Common myeloid progenitor, CD34-positive (primary cell): ENCODE results near the gene RSPH1.
"Not testable (repeated sequence)": the region's sequence is repeated elsewhere in the genome, so short reads cannot be mapped to it uniquely, and the experiment has no call there.

Experiments
- CTCF ChIA-PET: fragments of 350-600 bp; sonication (Branson Sonifier 250); formaldehyde crosslinking; loops from one replicate; lab custom pipeline; 2021; ENCODE audit warnings: antibody characterized with exemption; lab: Charles Lee
- POLR2A ChIA-PET: fragments of 350-600 bp; sonication (Branson Sonifier 250); formaldehyde crosslinking; loops from one replicate; lab custom pipeline; 2021; ENCODE audit warnings: antibody characterized with exemption; lab: Charles Lee
- DNase-seq, 3 donors: peaks; one replicate each; pipeline versions ENCODE4 v3.0.0 to v3.0.0-alpha.2; 2013
- H3K27ac ChIP-seq, 2 experiments: 1 replicate in 1 of 2; 2 replicates in 1 of 2; pipeline ENCODE4 v1.7.0; 2013; ENCODE audit warnings: inconsistent platforms in 2 of 2, low read length in 2 of 2, mild to moderate bottlenecking in 2 of 2, low read depth in 1 of 2, moderate library complexity in 1 of 2; ENCODE audit not compliant: severe bottlenecking in 2 of 2, insufficient read depth in 1 of 2, poor library complexity in 1 of 2
- H3K27me3 ChIP-seq, 5 experiments: replicated peaks in 2 of 5; 1 replicate in 3 of 5; 2 replicates in 2 of 5; pipeline versions ENCODE4 v1.6.1 to v1.7.0; 2013; ENCODE audit warnings: low read length in 4 of 5, mild to moderate bottlenecking in 2 of 5, moderate library complexity in 2 of 5, inconsistent platforms in 1 of 5; ENCODE audit not compliant: insufficient read depth in 5 of 5, control insufficient read depth in 4 of 5
- H3K36me3 ChIP-seq, 4 experiments: 1 replicate in 2 of 4; 2 replicates in 2 of 4; pipeline versions ENCODE4 v1.6.1 to v1.7.0; 2013; ENCODE audit warnings: low read length in 3 of 4, control low read depth in 1 of 4, mild to moderate bottlenecking in 1 of 4; ENCODE audit not compliant: control insufficient read depth in 4 of 4, insufficient read depth in 4 of 4
- H3K4me1 ChIP-seq, 4 experiments: 1 replicate in 3 of 4; 2 replicates in 1 of 4; pipeline versions ENCODE4 v1.6.1 to v1.7.1; 2013; ENCODE audit warnings: low read length in 3 of 4, mild to moderate bottlenecking in 3 of 4, control low read depth in 1 of 4, inconsistent platforms in 1 of 4, moderate library complexity in 1 of 4; ENCODE audit not compliant: control insufficient read depth in 4 of 4, insufficient read depth in 4 of 4; ENCODE audit errors: control extremely low read depth in 1 of 4
- H3K4me3 ChIP-seq, 7 experiments: 1 replicate in 4 of 7; 2 replicates in 3 of 7; pipeline versions ENCODE4 v1.5.1 to v1.7.0; 2013; ENCODE audit warnings: mild to moderate bottlenecking in 7 of 7, low read length in 6 of 7, moderate library complexity in 6 of 7, inconsistent platforms in 2 of 7, low read depth in 2 of 7, control low read depth in 1 of 7; ENCODE audit not compliant: insufficient read depth in 4 of 7, control insufficient read depth in 1 of 7; ENCODE audit errors: extremely low read depth in 1 of 7
- H3K9me3 ChIP-seq, 5 experiments: 1 replicate in 4 of 5; 2 replicates in 1 of 5; pipeline versions ENCODE4 v1.6.1 to v1.7.1; 2013; ENCODE audit warnings: low read length in 4 of 5, mild to moderate bottlenecking in 2 of 5, inconsistent platforms in 1 of 5, low read depth in 1 of 5, moderate library complexity in 1 of 5; ENCODE audit not compliant: control insufficient read depth in 4 of 5, insufficient read depth in 2 of 5; ENCODE audit errors: control extremely low read depth in 1 of 5
- WGBS: methylation state at CpG from one replicate; pipeline ENCODE4 v1.1.5; 2013; ENCODE audit not compliant: insufficient coverage; 5-methylcytosine and 5-hydroxymethylcytosine counted together

RSPH1 gene

GRCh38 chr21:42471206-42471605 is 24.8 kb downstream of the RSPH1 start:
- ChIA-PET POLR2A (no interaction called here), CTCF (no interaction called here)
- WGBS: 96% methylated on average over 9 of the region's 9 CpGs
- Histone ChIP-seq H3K4me1 (peaks cover 17 to 49% (median 41%) of the 10 kb centered on the region in 4 experiments), H3K4me3 (no peak overlapping the region), H3K36me3 (no peaks in the 10 kb centered on the region), H3K9me3 (no peaks in the 10 kb centered on the region), H3K27ac (no peak overlapping the region), H3K27me3 (no peaks in the 10 kb centered on the region)
- DNase-seq: no peak

- H3K27me3 ChIP-seq, H3K4me3 ChIP-seq, DNase-seq, POLR2A ChIA-PET, H3K36me3 ChIP-seq, H3K9me3 ChIP-seq, H3K27ac ChIP-seq: not testable (repeated sequence)
- CTCF ChIA-PET: interaction anchor here (0.5 to 7.5 kb wide), 10 partner anchors 8 to 67 kb away, joined by 3 to 61 read pairs (median 4); no protein-coding TSS in a partner anchor
- no CpG with 5 or more reads among the region's 4 CpGs for WGBS
- H3K4me1 ChIP-seq: peaks cover 22 to 63% (median 55%) of the 10 kb centered on the region in 4 experiments
Observed at GRCh38 chr21:42469726-42470125, 26.3 kb downstream of the RSPH1 start.

GRCh38 chr21:42469272-42469671 is 26.8 kb downstream of the RSPH1 start:
- H3K4me3 ChIP-seq: no peak overlapping the region
- POLR2A ChIA-PET: no interaction called here
- H3K4me1 ChIP-seq: peaks cover 26 to 64% (median 56%) of the 10 kb centered on the region in 4 experiments
- WGBS: no CpG with 5 or more reads among the region's 2 CpGs
- CTCF ChIA-PET: interaction anchor here (0.5 to 7.5 kb wide), 12 partner anchors 8 to 68 kb away, joined by 3 to 61 read pairs (median 4); partner anchors contain the start of gene RSPH1
- no peaks in the 10 kb centered on the region for H3K9me3 ChIP-seq
- DNase-seq: no peak
- H3K27me3 ChIP-seq: no peaks in the 10 kb centered on the region
- H3K27ac ChIP-seq: no peak overlapping the region
- no peaks in the 10 kb centered on the region for H3K36me3 ChIP-seq

GRCh38 chr21:42468491-42469131 is 27.4 kb downstream of the RSPH1 start:
- no peaks in the 10 kb centered on the region for H3K36me3 ChIP-seq
- CTCF ChIA-PET: interaction anchor here (1.1 to 7.5 kb wide), 10 partner anchors 10 to 69 kb away, joined by 4 to 61 read pairs (median 8); partner anchors contain the start of gene RSPH1
- peak; percentile 46 to 56 (median 50) for DNase-seq
- no peak overlapping the region for H3K27ac ChIP-seq
- POLR2A ChIA-PET: interaction anchor here (0.8 kb wide), 1 partner anchor 14 kb away, joined by 3 read pairs; no protein-coding TSS in a partner anchor
- 38% methylated on average over 1 of the region's 6 CpGs for WGBS
- H3K4me1 ChIP-seq: peaks cover 30 to 64% (median 56%) of the 10 kb centered on the region in 4 experiments
- peak overlapping the region in 1 of 7 experiments; percentile 11 for H3K4me3 ChIP-seq
- H3K9me3 ChIP-seq: no peaks in the 10 kb centered on the region
- no peaks in the 10 kb centered on the region for H3K27me3 ChIP-seq

GRCh38 chr21:42467140-42467983 is 28.7 kb downstream of the RSPH1 start:
- Histone ChIP-seq H3K36me3 (no peaks in the 10 kb centered on the region), H3K9me3 (no peaks in the 10 kb centered on the region), H3K4me3 (peak overlapping the region in 1 of 7 experiments; percentile 25), H3K27ac (no peak overlapping the region), H3K27me3 (no peaks in the 10 kb centered on the region), H3K4me1 (peaks cover 39 to 74% (median 65%) of the 10 kb centered on the region in 4 experiments)
- 32% methylated on average over 10 of the region's 12 CpGs for WGBS
- peak; percentile 74 to 86 (median 82) for DNase-seq
- ChIA-PET CTCF (interaction anchor here (0.6 to 7.5 kb wide), 25 partner anchors 10 to 223 kb away, joined by 3 to 61 read pairs (median 5); partner anchors contain the start of gene SLC37A1), POLR2A (interaction anchor here (0.6 kb wide), 2 partner anchors 11 to 32 kb away, joined by 3 read pairs; no protein-coding TSS in a partner anchor)

GRCh38 chr21:42466700-42467099 is 29.3 kb downstream of the RSPH1 start:
- CTCF ChIA-PET: interaction anchor here (0.6 to 7.5 kb wide), 20 partner anchors 9 to 223 kb away, joined by 3 to 61 read pairs (median 4); partner anchors contain the start of gene SLC37A1
- H3K27ac ChIP-seq: no peak overlapping the region
- WGBS: 88% methylated on average over 8 of the region's 10 CpGs
- no peaks in the 10 kb centered on the region for H3K27me3 ChIP-seq
- DNase-seq: no peak
- H3K36me3 ChIP-seq: no peaks in the 10 kb centered on the region
- no peak overlapping the region for H3K4me3 ChIP-seq
- POLR2A ChIA-PET: no interaction called here
- H3K4me1 ChIP-seq: peaks cover 39 to 81% (median 71%) of the 10 kb centered on the region in 4 experiments
- H3K9me3 ChIP-seq: no peaks in the 10 kb centered on the region
